ENCODE measurements around the gene ABCF2.
A peak's percentile ranks its signal among the peaks of the same experiment; 100 is the strongest.

Gene ABCF2

GRCh38 chr7:151168003-151168786 is 58.8 kb downstream of the ABCF2 start:
- DNase-seq, result peak; percentile 35

- peak; percentile 11 for DNase-seq
Observed at GRCh38 chr7:151167197-151167961, 59.6 kb downstream of the ABCF2 start, which contains the start of gene GBX1. TSS of gene GBX1 (minus strand) at chr7:151167694. CDS start at chr7:151167548, 146 bp downstream.

- DNase-seq, result no peak
Observed at GRCh38 chr7:151166629-151167196, 60.3 kb downstream of the ABCF2 start.
